ENCODE measurements around the gene SLC38A1. TPM values are rescaled to one million over a fixed set of nuclear protein-coding genes. Genes with fewer than 3 reads are reported as not detected.

SLC38A1 gene
- total RNA-seq, 4 donors from 2014 or later, result 237 to 472 (median 339) TPM

DNA sequence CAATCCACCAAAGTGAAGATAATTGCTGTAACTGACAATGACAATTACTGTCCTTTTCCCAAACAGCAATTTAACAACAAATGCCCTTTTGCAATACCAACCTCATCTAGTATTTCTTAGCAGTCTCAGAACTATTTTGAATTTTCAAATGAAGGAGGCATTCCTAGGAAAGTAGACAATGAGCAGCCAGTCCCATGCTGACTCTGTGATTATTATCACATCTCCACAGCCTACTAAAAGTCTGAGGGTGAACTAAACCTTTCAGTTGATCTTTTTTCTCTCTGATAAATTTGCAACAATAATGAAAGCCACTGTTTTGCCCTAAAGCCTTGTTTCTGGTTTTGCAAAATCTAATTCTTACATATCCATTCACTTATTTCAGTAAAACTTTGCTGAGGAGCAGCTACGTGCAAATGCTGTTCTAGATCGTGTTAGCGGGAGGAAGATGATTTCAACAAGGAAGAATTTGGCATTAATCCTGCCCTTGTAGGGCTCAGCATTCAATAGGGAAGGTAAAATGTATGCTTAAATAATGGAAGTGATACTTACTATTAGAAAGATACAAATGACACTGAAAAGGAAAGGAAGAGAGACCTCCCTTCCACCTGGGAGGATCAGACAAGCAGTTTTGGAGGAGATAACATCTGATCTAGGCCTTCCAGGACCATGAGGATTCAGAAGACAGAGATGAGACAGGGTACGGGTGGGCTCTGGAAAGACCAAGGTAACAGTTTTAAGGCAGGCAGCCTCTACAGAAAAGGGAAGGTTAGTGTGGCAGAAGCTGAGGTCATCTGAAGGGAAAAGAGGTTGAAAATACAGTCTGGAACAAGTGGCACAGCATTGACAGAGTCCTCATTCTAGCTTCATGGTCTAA lies 47.4 kb downstream of the SLC38A1 start:
- ATAC-seq, result no peak
- peaks cover 0 to 21% of the 10 kb centered on the region in 2 donors for H3K36me3 ChIP-seq
- intact Hi-C loops (cut with DNase I; ENCODE audit: low total_unique reads), result no loop called here
- H3K9me3 ChIP-seq, result no peaks in the 10 kb centered on the region
- no peaks in the 10 kb centered on the region for H3K27me3 ChIP-seq
- H3K27ac ChIP-seq, result no peak overlapping the region
- no peak overlapping the region for H3K4me3 ChIP-seq
- peaks cover 13% of the 10 kb centered on the region in 2 donors for H3K4me1 ChIP-seq
- DNase-seq, result no peak
- in situ Hi-C loops (cut with MboI; ENCODE audit: low sequenced_read_pairs in 4 of 4), result no loop called here
- no peak for TF ChIP-seq POLR2A (IDR thresholded peaks at IDR 0.05)
- TF ChIP-seq, protein P1, sequence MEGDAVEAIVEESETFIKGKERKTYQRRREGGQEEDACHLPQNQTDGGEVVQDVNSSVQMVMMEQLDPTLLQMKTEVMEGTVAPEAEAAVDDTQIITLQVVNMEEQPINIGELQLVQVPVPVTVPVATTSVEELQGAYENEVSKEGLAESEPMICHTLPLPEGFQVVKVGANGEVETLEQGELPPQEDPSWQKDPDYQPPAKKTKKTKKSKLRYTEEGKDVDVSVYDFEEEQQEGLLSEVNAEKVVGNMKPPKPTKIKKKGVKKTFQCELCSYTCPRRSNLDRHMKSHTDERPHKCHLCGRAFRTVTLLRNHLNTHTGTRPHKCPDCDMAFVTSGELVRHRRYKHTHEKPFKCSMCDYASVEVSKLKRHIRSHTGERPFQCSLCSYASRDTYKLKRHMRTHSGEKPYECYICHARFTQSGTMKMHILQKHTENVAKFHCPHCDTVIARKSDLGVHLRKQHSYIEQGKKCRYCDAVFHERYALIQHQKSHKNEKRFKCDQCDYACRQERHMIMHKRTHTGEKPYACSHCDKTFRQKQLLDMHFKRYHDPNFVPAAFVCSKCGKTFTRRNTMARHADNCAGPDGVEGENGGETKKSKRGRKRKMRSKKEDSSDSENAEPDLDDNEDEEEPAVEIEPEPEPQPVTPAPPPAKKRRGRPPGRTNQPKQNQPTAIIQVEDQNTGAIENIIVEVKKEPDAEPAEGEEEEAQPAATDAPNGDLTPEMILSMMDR (IDR thresholded peaks at IDR 0.05 in 4 of 5, conservative IDR thresholded peaks at IDR 0.05 in 1 of 5), result no peak

DNA sequence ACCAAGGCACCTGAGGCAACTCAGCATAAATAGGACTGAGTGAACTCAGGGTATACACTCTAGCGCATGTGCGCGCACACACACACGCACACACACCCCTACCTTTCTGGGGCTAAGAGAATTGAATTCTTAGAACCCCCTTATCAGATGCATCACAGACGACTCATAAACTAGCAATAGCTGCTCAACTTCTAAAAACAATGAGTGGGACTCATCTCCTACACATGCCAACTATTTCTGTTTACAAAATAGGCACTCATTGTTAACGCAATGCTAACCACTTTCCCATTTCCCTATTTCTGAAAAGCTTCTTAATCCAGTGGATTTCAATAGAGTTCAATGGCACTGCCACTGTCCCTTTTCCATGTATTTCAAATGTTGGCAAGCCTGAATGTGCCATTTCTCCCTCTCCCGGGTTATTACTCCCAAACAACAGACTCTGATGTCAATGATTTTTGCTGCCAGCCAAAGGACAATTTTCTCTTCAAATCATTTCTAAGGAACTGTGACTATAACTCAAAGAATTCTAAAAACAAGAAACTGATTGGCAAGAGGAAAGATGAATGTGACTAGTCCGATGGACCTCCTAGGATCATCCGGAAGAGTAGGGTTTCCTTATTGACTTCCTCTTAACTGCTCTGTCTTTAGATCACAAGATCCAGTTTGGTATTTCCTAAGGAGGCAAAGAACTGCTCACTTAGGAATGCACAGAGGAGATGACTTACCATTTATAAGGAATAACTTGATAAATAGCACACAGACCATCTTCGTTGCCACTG lies 48.8 kb downstream of the SLC38A1 start:
- Histone ChIP-seq H3K4me3 (no peak overlapping the region), H3K9me3 (no peaks in the 10 kb centered on the region), H3K27me3 (no peaks in the 10 kb centered on the region), H3K36me3 (peaks cover 0 to 21% of the 10 kb centered on the region in 2 donors), H3K27ac (no peak overlapping the region), H3K4me1 (peaks cover 10 to 12% of the 10 kb centered on the region in 2 donors)
- DNase-seq, result no peak
- TF ChIP-seq POLR2A (IDR thresholded peaks at IDR 0.05), result no peak
- TF ChIP-seq, protein P1 (IDR thresholded peaks at IDR 0.05 in 4 of 5, conservative IDR thresholded peaks at IDR 0.05 in 1 of 5), result no peak
- intact Hi-C loops (cut with DNase I; ENCODE audit: low total_unique reads), result no loop called here
- in situ Hi-C loops (cut with MboI; ENCODE audit: low sequenced_read_pairs in 4 of 4), result no loop called here
- ATAC-seq, result no peak

DNA sequence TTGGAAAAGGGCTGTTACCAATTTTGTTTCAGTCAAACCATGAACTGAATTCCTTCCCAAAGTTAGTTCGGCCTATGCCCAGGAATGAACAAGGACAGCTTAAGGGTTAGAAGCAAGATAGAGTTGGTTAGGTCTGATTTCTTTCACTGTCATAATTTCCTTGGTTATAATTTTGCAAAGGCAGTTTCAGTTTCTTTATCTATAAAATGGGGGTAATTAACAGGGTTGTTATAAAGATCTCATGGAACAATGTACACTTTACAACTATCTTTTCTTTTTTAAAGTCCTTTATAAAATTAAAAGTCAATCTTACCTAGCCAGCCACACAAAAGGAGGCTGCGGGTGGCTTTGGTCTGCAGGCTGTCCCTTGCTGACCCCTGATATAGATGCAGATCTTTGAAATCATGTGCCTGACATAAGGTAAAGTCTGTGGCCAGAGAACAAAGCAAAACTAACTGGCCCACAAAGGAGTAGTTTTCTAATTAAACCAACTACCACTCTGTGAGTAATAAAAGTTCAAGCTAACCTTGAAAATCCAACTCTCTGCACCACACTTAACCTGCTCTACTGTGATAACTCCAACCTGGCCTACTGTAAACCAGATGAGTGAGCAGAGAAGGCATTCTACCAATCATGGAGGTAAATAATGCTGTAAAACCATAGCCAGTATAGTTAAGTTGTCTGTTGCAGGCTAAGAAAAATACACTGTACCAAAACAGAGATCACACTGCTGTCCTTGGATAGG lies 49.5 kb downstream of the SLC38A1 start:
- DNase-seq (no peak), ATAC-seq (no peak)
- in situ Hi-C loops (cut with MboI; ENCODE audit: low sequenced_read_pairs in 4 of 4) (no loop called here), intact Hi-C loops (cut with DNase I; ENCODE audit: low total_unique reads) (no loop called here)
- Histone ChIP-seq H3K27ac (no peak overlapping the region), H3K4me3 (no peak overlapping the region), H3K36me3 (peaks cover 0 to 21% of the 10 kb centered on the region in 2 donors), H3K9me3 (no peaks in the 10 kb centered on the region), H3K27me3 (no peaks in the 10 kb centered on the region), H3K4me1 (peaks cover 5 to 6% of the 10 kb centered on the region in 2 donors)
- TF ChIP-seq POLR2A (IDR thresholded peaks at IDR 0.05), result no peak
- TF ChIP-seq, protein P1 (IDR thresholded peaks at IDR 0.05 in 4 of 5, conservative IDR thresholded peaks at IDR 0.05 in 1 of 5), result no peak

DNA sequence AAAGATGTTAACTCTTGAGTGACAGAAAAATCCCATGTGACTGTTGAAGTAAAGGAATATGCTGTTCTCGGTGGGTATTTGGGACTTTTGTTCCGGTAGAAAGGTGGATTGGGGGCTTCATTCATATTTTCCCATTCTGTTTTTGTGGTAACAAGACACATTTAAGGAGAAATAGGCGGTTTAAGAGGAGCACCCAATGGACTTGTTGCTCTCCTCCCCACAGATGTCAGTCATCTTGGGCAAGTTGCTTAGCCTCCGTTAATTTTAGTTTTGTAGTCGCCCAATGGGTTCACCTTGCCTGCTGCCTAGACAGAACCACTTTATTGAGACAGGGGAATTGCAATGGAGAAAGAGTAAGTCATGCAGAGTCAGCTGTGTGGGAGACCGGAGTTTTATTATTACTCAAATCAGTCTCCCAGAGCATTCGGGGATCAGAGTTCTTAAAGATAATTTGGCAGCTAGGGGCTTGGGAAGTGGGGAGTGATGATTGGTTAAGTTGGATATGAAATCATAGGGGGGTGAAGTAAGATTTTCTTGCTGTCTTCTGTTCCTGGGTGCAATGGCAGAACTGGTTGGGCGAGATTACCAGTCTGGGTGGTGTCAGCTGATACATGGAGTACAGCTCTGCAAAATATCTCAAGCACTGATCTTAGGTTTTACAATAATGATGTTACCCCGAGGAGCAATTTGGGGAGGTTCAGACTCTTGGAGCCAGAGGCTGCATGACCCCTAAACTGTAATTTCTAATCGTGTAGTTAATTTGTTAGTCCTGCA lies 50.3 kb downstream of the SLC38A1 start:
- in situ Hi-C loops (cut with MboI; ENCODE audit: low sequenced_read_pairs in 4 of 4), result no loop called here
- H3K27ac ChIP-seq, result no peak overlapping the region
- no peak overlapping the region for H3K4me3 ChIP-seq
- no peak for TF ChIP-seq POLR2A (IDR thresholded peaks at IDR 0.05)
- TF ChIP-seq, protein P1 (IDR thresholded peaks at IDR 0.05 in 4 of 5, conservative IDR thresholded peaks at IDR 0.05 in 1 of 5), result no peak
- no peaks in the 10 kb centered on the region for H3K4me1 ChIP-seq
- intact Hi-C loops (cut with DNase I; ENCODE audit: low total_unique reads), result no loop called here
- ATAC-seq (no peak), DNase-seq (no peak)
- peaks cover 0 to 21% of the 10 kb centered on the region in 2 donors for H3K36me3 ChIP-seq
- H3K9me3 ChIP-seq, result no peaks in the 10 kb centered on the region
- H3K27me3 ChIP-seq, result no peaks in the 10 kb centered on the region
